22Rv1 (cell line): ENCODE results near the gene NRP1.
"Not testable (repeated sequence)": the region's sequence is repeated elsewhere in the genome, so short reads cannot be mapped to it uniquely, and the experiment has no call there.

Experiments used
- H3K27ac ChIP-seq: fragments of 450-650 bp; 2 replicates; pipeline ENCODE4 v1.5.1; 2017
- CTCF ChIP-seq: fragments of 450-650 bp; IDR thresholded peaks from 2 replicates; pipeline ENCODE4 v1.5.1; 2017; ENCODE audit warnings: mild to moderate bottlenecking
- ZFX ChIP-seq: fragments of 450-650 bp; IDR thresholded peaks from 2 replicates; pipeline ENCODE4 v1.6.1; 2017; ENCODE audit warnings: antibody characterized with exemption, borderline replicate concordance

Gene NRP1

GRCh38 chr10:33139181-33139646 is 195.3 kb downstream of the NRP1 start:
- H3K27ac ChIP-seq = no peak overlapping the region
- TF ChIP-seq ZFX (no peak), CTCF (no peak)

GRCh38 chr10:33138686-33139085 is 195.8 kb downstream of the NRP1 start:
- not testable (repeated sequence) for H3K27ac ChIP-seq

GRCh38 chr10:33137356-33138005 is 197.0 kb downstream of the NRP1 start:
- H3K27ac ChIP-seq = no peak overlapping the region
- no peak for TF ChIP-seq ZFX

- H3K27ac ChIP-seq = no peak overlapping the region
- TF ChIP-seq ZFX (no peak), CTCF (no peak)
These were observed 197.7 kb downstream of the NRP1 start for GRCh38 chr10:33136781-33137180.

- no peak overlapping the region for H3K27ac ChIP-seq
- TF ChIP-seq CTCF (no peak), ZFX (no peak)
These were observed 198.2 kb downstream of the NRP1 start for GRCh38 chr10:33136271-33136670.

GRCh38 chr10:33134011-33134751 is 200.3 kb downstream of the NRP1 start:
- no peak overlapping the region for H3K27ac ChIP-seq
- no peak for TF ChIP-seq ZFX
- TF ChIP-seq CTCF = no peak

GRCh38 chr10:33133557-33133956 is 200.9 kb downstream of the NRP1 start:
- no peak overlapping the region for H3K27ac ChIP-seq
- no peak for TF ChIP-seq CTCF
- no peak for TF ChIP-seq ZFX

- TF ChIP-seq CTCF = 0 out of 2 replicates have a peak, but pooled peaks have one; percentile 8
- no peak for TF ChIP-seq ZFX
- H3K27ac ChIP-seq = no peak overlapping the region
These were observed 201.8 kb downstream of the NRP1 start for GRCh38 chr10:33132626-33133025.
